Measurements from ENCODE around the gene E2F8.

The E2F8 gene

DNA sequence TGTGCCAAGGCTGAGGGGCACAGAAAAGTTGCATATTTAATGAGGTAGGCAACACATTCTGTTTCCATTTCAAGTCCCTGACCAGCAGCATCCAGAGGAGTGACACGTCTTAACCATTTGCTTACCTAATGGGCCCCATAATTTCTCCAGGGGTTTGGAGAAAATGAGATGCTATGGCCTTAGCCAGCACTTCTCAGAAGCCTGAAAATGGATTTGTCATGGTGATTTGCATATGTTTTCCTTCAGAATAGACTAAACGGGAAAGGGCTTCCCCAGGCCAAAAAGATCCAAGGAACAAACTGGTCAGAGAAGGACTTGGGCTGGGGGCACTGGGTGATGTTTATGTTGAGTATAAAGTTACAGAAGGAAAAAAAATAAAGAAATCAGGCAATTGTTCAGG, 55.7 kb downstream of the E2F8 start:
- no peaks in the 10 kb centered on the region for H3K36me3 ChIP-seq (ENCODE audit: control insufficient read depth, low read length)

DNA sequence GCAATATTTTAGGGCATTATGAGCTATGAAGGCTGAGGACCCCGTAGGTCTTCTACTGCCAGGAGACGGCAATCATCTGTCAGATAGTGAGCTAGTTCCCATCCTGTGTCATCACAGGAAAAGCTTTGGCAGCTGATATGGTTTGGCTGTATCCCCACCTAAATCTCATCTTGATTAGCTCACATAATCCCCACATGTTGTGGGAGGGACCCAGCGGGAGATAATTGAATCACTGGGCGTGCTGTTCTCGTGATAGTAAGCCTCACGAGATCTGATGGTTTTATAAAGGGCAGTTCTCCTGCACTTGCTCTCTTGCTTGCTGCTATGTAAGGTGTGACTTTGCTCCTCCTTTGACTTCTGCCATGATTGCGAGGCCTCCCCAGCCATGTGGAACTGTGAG, 57.1 kb downstream of the E2F8 start:
- Histone ChIP-seq H3K36me3 (ENCODE audit: control insufficient read depth, low read length) (no peaks in the 10 kb centered on the region), H3K79me2 (ENCODE audit: control insufficient read depth, low read length) (no peaks in the 10 kb centered on the region), H3K27me3 (ENCODE audit: control insufficient read depth, low read length) (no peaks in the 10 kb centered on the region), H3K4me1 (ENCODE audit: control insufficient read depth, low read length) (no peaks in the 10 kb centered on the region), H3K4me3 (ENCODE audit: low read length) (no peak overlapping the region), H3K9me3 (ENCODE audit: control insufficient read depth, insufficient read depth, low read length) (no peaks in the 10 kb centered on the region), H3K9me2 (replicated peaks; ENCODE audit: control insufficient read depth, low read length) (no peaks in the 10 kb centered on the region), H3F3A (ENCODE audit: control insufficient read depth, insufficient read depth) (no peaks in the 10 kb centered on the region), H3K4me2 (ENCODE audit: low read length) (no peak overlapping the region), H3K27ac (ENCODE audit: low read depth, low read length) (no peak overlapping the region), H4K20me1 (ENCODE audit: control insufficient read depth, insufficient read depth, low read depth, low read length) (no peaks in the 10 kb centered on the region)
- TF ChIP-seq EZH2phosphoT487 (IDR thresholded peaks at IDR 0.05; ENCODE audit: borderline replicate concordance, low read length), result no peak
- TF ChIP-seq, protein P1, sequence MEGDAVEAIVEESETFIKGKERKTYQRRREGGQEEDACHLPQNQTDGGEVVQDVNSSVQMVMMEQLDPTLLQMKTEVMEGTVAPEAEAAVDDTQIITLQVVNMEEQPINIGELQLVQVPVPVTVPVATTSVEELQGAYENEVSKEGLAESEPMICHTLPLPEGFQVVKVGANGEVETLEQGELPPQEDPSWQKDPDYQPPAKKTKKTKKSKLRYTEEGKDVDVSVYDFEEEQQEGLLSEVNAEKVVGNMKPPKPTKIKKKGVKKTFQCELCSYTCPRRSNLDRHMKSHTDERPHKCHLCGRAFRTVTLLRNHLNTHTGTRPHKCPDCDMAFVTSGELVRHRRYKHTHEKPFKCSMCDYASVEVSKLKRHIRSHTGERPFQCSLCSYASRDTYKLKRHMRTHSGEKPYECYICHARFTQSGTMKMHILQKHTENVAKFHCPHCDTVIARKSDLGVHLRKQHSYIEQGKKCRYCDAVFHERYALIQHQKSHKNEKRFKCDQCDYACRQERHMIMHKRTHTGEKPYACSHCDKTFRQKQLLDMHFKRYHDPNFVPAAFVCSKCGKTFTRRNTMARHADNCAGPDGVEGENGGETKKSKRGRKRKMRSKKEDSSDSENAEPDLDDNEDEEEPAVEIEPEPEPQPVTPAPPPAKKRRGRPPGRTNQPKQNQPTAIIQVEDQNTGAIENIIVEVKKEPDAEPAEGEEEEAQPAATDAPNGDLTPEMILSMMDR (IDR thresholded peaks at IDR 0.05; ENCODE audit: low read depth, low read length, poor library complexity, severe bottlenecking), result no peak

More for the DNA sequence above, 55.7 kb downstream of the E2F8 start:
- Histone ChIP-seq H4K20me1 (ENCODE audit: control insufficient read depth, insufficient read depth, low read depth, low read length) (no peaks in the 10 kb centered on the region), H3K9me2 (replicated peaks; ENCODE audit: control insufficient read depth, low read length) (no peaks in the 10 kb centered on the region), H3K27ac (ENCODE audit: low read depth, low read length) (no peak overlapping the region), H3F3A (ENCODE audit: control insufficient read depth, insufficient read depth) (no peaks in the 10 kb centered on the region), H3K79me2 (ENCODE audit: control insufficient read depth, low read length) (no peaks in the 10 kb centered on the region), H3K27me3 (ENCODE audit: control insufficient read depth, low read length) (no peaks in the 10 kb centered on the region), H3K4me2 (ENCODE audit: low read length) (no peak overlapping the region), H3K4me1 (ENCODE audit: control insufficient read depth, low read length) (no peaks in the 10 kb centered on the region), H3K9me3 (ENCODE audit: control insufficient read depth, insufficient read depth, low read length) (no peaks in the 10 kb centered on the region), H3K4me3 (ENCODE audit: low read length) (no peak overlapping the region)
- TF ChIP-seq, protein P1 (IDR thresholded peaks at IDR 0.05; ENCODE audit: low read depth, low read length, poor library complexity, severe bottlenecking), result no peak
- no peak for TF ChIP-seq EZH2phosphoT487 (IDR thresholded peaks at IDR 0.05; ENCODE audit: borderline replicate concordance, low read length)

DNA sequence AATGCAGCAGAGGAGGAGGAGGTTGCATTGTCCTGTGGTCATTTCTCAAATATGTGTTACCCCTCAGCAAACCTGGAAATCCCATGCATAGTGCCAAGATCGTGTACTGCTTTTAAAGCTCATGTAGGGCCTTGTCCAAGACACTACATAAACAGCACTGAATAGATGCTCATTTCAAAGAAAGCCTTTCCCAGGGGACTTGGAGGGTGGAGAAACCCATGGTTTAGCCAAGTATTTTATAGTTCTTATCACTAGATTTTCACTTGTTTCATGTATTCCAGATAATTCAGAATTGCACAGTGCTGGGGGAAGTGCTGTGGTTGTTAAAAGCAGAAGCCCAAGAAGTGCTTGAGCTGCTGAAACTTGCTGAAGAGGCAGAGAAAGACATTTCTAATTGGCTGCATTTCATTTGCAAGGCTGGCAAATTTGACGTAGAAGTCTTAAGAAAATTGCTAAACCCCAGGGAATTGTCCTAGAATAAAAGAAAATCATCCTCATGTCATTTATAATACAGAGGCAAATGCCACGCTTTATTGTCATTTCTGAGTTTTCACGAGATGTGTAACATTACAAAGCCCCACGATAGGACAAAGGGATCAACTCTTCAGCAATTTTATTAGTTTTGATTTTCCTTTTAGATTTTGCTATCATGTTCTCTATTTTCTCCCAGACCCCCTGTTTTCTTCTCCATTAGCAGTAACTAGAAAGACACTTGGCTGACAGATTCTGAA, 59.0 kb downstream of the E2F8 start:
- no peaks in the 10 kb centered on the region for H3K9me3 ChIP-seq (ENCODE audit: control insufficient read depth, insufficient read depth, low read length)
- no peaks in the 10 kb centered on the region for H3K4me1 ChIP-seq (ENCODE audit: control insufficient read depth, low read length)
- no peak overlapping the region for H3K4me3 ChIP-seq (ENCODE audit: low read length)
- TF ChIP-seq EZH2phosphoT487 (IDR thresholded peaks at IDR 0.05; ENCODE audit: borderline replicate concordance, low read length), result no peak
- TF ChIP-seq, protein P1 (IDR thresholded peaks at IDR 0.05; ENCODE audit: low read depth, low read length, poor library complexity, severe bottlenecking), result no peak
- H3K4me2 ChIP-seq (ENCODE audit: low read length), result no peak overlapping the region
- H3K79me2 ChIP-seq (ENCODE audit: control insufficient read depth, low read length), result no peaks in the 10 kb centered on the region
- no peaks in the 10 kb centered on the region for H3K27me3 ChIP-seq (ENCODE audit: control insufficient read depth, low read length)
- H3K27ac ChIP-seq (ENCODE audit: low read depth, low read length), result no peak overlapping the region
- H3K36me3 ChIP-seq (ENCODE audit: control insufficient read depth, low read length), result peaks cover 5% of the 10 kb centered on the region
- H3K9me2 ChIP-seq (replicated peaks; ENCODE audit: control insufficient read depth, low read length), result no peaks in the 10 kb centered on the region
- no peaks in the 10 kb centered on the region for H3F3A ChIP-seq (ENCODE audit: control insufficient read depth, insufficient read depth)
- H4K20me1 ChIP-seq (ENCODE audit: control insufficient read depth, insufficient read depth, low read depth, low read length), result no peaks in the 10 kb centered on the region
